K562 (cell line): ENCODE measurements around the gene RARRES2. TPM values are rescaled to one million over a fixed set of nuclear protein-coding genes. Genes with fewer than 3 reads are reported as not detected.

Experiments
- DDX20 ChIP-seq: fragments of 450-650 bp; IDR thresholded peaks from 2 replicates; pipeline ENCODE4 v1.6.1; 2016; ENCODE audit warnings: missing genetic modification characterization, low read depth, mild to moderate bottlenecking, missing compliant biosample characterization, moderate library complexity
- ELK3 ChIP-seq: fragments of 450-650 bp; formaldehyde crosslinking; IDR thresholded peaks from 2 replicates; pipeline ENCODE4 v1.4.0; 2020; ENCODE audit warnings: mild to moderate bottlenecking
- ERF ChIP-seq: fragments of 450-650 bp; formaldehyde crosslinking; IDR thresholded peaks from 2 replicates; pipeline ENCODE4 v1.4.0; 2020; ENCODE audit warnings: mild to moderate bottlenecking, mixed read lengths
- FOSL1 ChIP-seq: fragments of 200-800 bp; sonication (Bioruptor generic); conservative IDR thresholded peaks from 2 replicates; pipeline ENCODE4 v1.6.1; 2016; ENCODE audit warnings: missing genetic modification characterization, missing compliant biosample characterization
- GTF2F1 ChIP-seq: IDR thresholded peaks from 2 replicates; pipeline ENCODE4 v1.6.1; 2011; ENCODE audit warnings: low read depth, low read length, improper control_type of control experiment
- HDAC6 ChIP-seq: IDR thresholded peaks from 2 replicates; pipeline ENCODE4 v1.6.1; 2012; ENCODE audit warnings: low read depth, mild to moderate bottlenecking, control low read depth, inconsistent platforms, low read length, moderate library complexity
- HNRNPH1 ChIP-seq: fragments of 200-400 bp; formaldehyde crosslinking; optimal IDR thresholded peaks from 2 replicates; pipeline ENCODE3; 2017; ENCODE audit warnings: low read depth, mild to moderate bottlenecking, low read length, moderate library complexity
- IRF2 ChIP-seq: sonication (generic); formaldehyde crosslinking; IDR thresholded peaks from 2 replicates; pipeline ENCODE4 v1.8.1; 2022; ENCODE audit warnings: mild to moderate bottlenecking, missing genetic modification reagents
- MCM7 ChIP-seq, 2 experiments: fragments of 450-650 bp; IDR thresholded peaks; 2 replicates each; pipeline ENCODE4 v1.6.1; 2016 to 2018
- SIN3A ChIP-seq, 2 experiments: fragments of 150-350 bp in 1 of 2; IDR thresholded peaks; 2 replicates each; pipeline ENCODE4 v1.6.1; 2011 to 2016; ENCODE audit warnings: borderline replicate concordance in 2 of 2, low read depth in 2 of 2, low read length in 2 of 2, mild to moderate bottlenecking in 2 of 2, moderate library complexity in 2 of 2; ENCODE audit not compliant: control insufficient read depth in 1 of 2
- TEAD2 ChIP-seq: fragments of 450-650 bp; IDR thresholded peaks from 2 replicates; pipeline ENCODE4 v1.6.1; 2016; ENCODE audit warnings: missing genetic modification characterization, control low read depth, missing compliant biosample characterization
- TRIM25 ChIP-seq: fragments of 450-650 bp; IDR thresholded peaks from 2 replicates; pipeline ENCODE4 v1.7.0; 2016; ENCODE audit warnings: borderline replicate concordance
- XRCC4 ChIP-seq: IDR thresholded peaks from one replicate; pipeline ENCODE4 v1.6.1; 2011; ENCODE audit not compliant: insufficient read depth, insufficient read length; ENCODE audit errors: extremely low read depth
- ZBTB33 ChIP-seq: sonication (generic); formaldehyde crosslinking; IDR thresholded peaks from 2 replicates; pipeline ENCODE4 v1.8.1; 2023; ENCODE audit warnings: mild to moderate bottlenecking, missing genetic modification reagents
- ZNF165 ChIP-seq: fragments of 250-450 bp; sonication (Bioruptor Pico); IDR thresholded peaks from 2 replicates; pipeline ENCODE4 v1.4.0; 2020; ENCODE audit warnings: borderline replicate concordance
- ZNF197 ChIP-seq: fragments of 200-800 bp; sonication (Bioruptor generic); IDR thresholded peaks from 2 replicates; pipeline ENCODE4 v1.6.1; 2016; ENCODE audit warnings: low read depth, missing genetic modification characterization, missing compliant biosample characterization
- ZNF212 ChIP-seq: fragments of 450-650 bp; formaldehyde crosslinking; IDR thresholded peaks from 2 replicates; pipeline ENCODE4 v1.4.0; 2020; ENCODE audit warnings: mild to moderate bottlenecking
- ZNF445 ChIP-seq: fragments of 250-450 bp; sonication (Bioruptor Pico); IDR thresholded peaks from 2 replicates; pipeline ENCODE4 v1.4.0; 2020; ENCODE audit warnings: low read depth, mild to moderate bottlenecking, moderate library complexity
- ZNF707 ChIP-seq: fragments of 250-450 bp; sonication (Bioruptor Pico); conservative IDR thresholded peaks from 2 replicates; pipeline ENCODE4 v1.8.0; 2022; ENCODE audit warnings: inconsistent platforms, mild to moderate bottlenecking, moderate library complexity
- polyA plus RNA-seq, 8 experiments: library from polyadenylated mRNA; depleted of rRNA in 4 of 8; stranded (reverse) in 5 of 8; unstranded in 3 of 8; fragments of >200 nt; fragmentation: Nextera tagmentation in 2 of 8; fragmentation: Illumina TruSeq in 1 of 8; extraction: Ambion mirVana in 2 of 8; extraction: Trizol in 1 of 8; gene quantifications; 2 replicates each; pipeline versions ENCODE4 v1.2.1 to v1.2.3, GENCODE V29; 2011 to 2014; ENCODE audit warnings: inconsistent platforms in 1 of 8, missing spikeins in 1 of 8
- total RNA-seq, 7 experiments: library from RNA; depleted of rRNA in 6 of 7; stranded (reverse); fragments of >200 nt in 6 of 7; fragmentation: Illumina TruSeq in 2 of 7; extraction: Trizol in 2 of 7; gene quantifications; 2 replicates each; pipeline versions ENCODE4 v1.2.1 to v1.2.3, GENCODE V29; 2011 to 2021; ENCODE audit warnings: low replicate concordance in 1 of 7

The RARRES2 gene
- total and polyA plus RNA-seq, 9 of the 15 experiments (the other 6 are each of a cell fraction or from before 2014, with no cell fraction given): 0.11 to 1.7 (median 0.23) TPM; not detected in 6

- TF ChIP-seq TRIM25: 0 out of 2 replicates have a peak, but pooled peaks have one; percentile 60
- TF ChIP-seq ZNF197 (CRISPR knock-in tag): no peak
- no peak for TF ChIP-seq ZBTB33
- no peak for TF ChIP-seq FOSL1
- no peak for TF ChIP-seq GTF2F1
- no peak for TF ChIP-seq ZNF445
- no peak for TF ChIP-seq ZNF707
- no peak for TF ChIP-seq ZNF212 (CRISPR knock-in tag)
- no peak for TF ChIP-seq IRF2 (CRISPR knock-in tag)
- no peak for TF ChIP-seq MCM7 (IDR thresholded peaks at IDR 0.05)
- no peak for TF ChIP-seq XRCC4
- TF ChIP-seq DDX20 (tag): no peak
- no peak for TF ChIP-seq ERF (CRISPR knock-in tag)
- no peak for TF ChIP-seq HNRNPH1
- no peak for TF ChIP-seq ZNF165 (CRISPR knock-in tag)
- no peak for TF ChIP-seq ELK3
- no peak for TF ChIP-seq HDAC6
- TF ChIP-seq SIN3A (IDR thresholded peaks at IDR 0.05; ENCODE audit: borderline replicate concordance in 2 of 2, control insufficient read depth in 1 of 2, low read depth in 2 of 2, low read length in 2 of 2): peak in 1 of 2 experiments; percentile 41; a peak in 1 of 4 replicates
- no peak for TF ChIP-seq TEAD2 (tag)
These were observed 38.3 kb upstream of the RARRES2 start (continued) for GRCh38 chr7:150379441-150380379.
